ENCODE results near the gene OBSCN. TPM values are rescaled to one million over a fixed set of nuclear protein-coding genes. Genes with fewer than 3 reads are reported as not detected.

OBSCN gene
- total RNA-seq, 1 donor from 2014 or later = 18.3 TPM

- ATAC-seq = peak; percentile 23
- peak; percentile 54 for DNase-seq (ENCODE audit: low spot score)
- intact Hi-C loops (cut with DNase I) = no loop called here
Measured at GRCh38 chr1:228393811-228394570, 186.1 kb downstream of the OBSCN start.

GRCh38 chr1:228394571-228395394 is 186.9 kb downstream of the OBSCN start:
- ATAC-seq (no peak), DNase-seq (ENCODE audit: low spot score) (peak; percentile 57)
- intact Hi-C loops (cut with DNase I) = no loop called here

- intact Hi-C loops (cut with DNase I) = no loop called here
- DNase-seq (ENCODE audit: low spot score) (peak; percentile 51), ATAC-seq (no peak)
Measured at GRCh38 chr1:228396770-228397662, 189.2 kb downstream of the OBSCN start.

GRCh38 chr1:228397966-228398365 is 190.1 kb downstream of the OBSCN start:
- ATAC-seq (no peak), DNase-seq (ENCODE audit: low spot score) (no peak)
- intact Hi-C loops (cut with DNase I) = no loop called here

- intact Hi-C loops (cut with DNase I) = no loop called here
- DNase-seq (ENCODE audit: low spot score) (no peak), ATAC-seq (no peak)
Measured at GRCh38 chr1:228398741-228399461, 191.1 kb downstream of the OBSCN start.

- ATAC-seq (no peak), DNase-seq (ENCODE audit: low spot score) (no peak)
- intact Hi-C loops (cut with DNase I) = no loop called here
Measured at GRCh38 chr1:228399531-228400236, 191.8 kb downstream of the OBSCN start.

GRCh38 chr1:228400237-228400651 is 192.4 kb downstream of the OBSCN start:
- DNase-seq (ENCODE audit: low spot score) (no peak), ATAC-seq (no peak)
- intact Hi-C loops (cut with DNase I) = no loop called here

- intact Hi-C loops (cut with DNase I) = no loop called here
- no peak for DNase-seq (ENCODE audit: low spot score)
- ATAC-seq = no peak
Measured at GRCh38 chr1:228400692-228401454, 193.0 kb downstream of the OBSCN start.

GRCh38 chr1:228401782-228402640 is 194.2 kb downstream of the OBSCN start:
- intact Hi-C loops (cut with DNase I) = no loop called here
- ATAC-seq (no peak), DNase-seq (ENCODE audit: low spot score) (no peak)

- intact Hi-C loops (cut with DNase I) = no loop called here
- ATAC-seq (no peak), DNase-seq (ENCODE audit: low spot score) (no peak)
Measured at GRCh38 chr1:228402641-228403025, 194.8 kb downstream of the OBSCN start.

- intact Hi-C loops (cut with DNase I) = no loop called here
- ATAC-seq (no peak), DNase-seq (ENCODE audit: low spot score) (no peak)
Measured at GRCh38 chr1:228403231-228403631, 195.4 kb downstream of the OBSCN start.

- intact Hi-C loops (cut with DNase I) = no loop called here
- ATAC-seq = no peak
- no peak for DNase-seq (ENCODE audit: low spot score)
Measured at GRCh38 chr1:228404107-228404720, 196.4 kb downstream of the OBSCN start.

- DNase-seq (ENCODE audit: low spot score) (no peak), ATAC-seq (no peak)
- intact Hi-C loops (cut with DNase I) = no loop called here
Measured at GRCh38 chr1:228405200-228405978, 197.5 kb downstream of the OBSCN start.

- ATAC-seq = no peak
- DNase-seq (ENCODE audit: low spot score) = no peak
- intact Hi-C loops (cut with DNase I) = no loop called here
Measured at GRCh38 chr1:228405979-228406228, 198.1 kb downstream of the OBSCN start.

GRCh38 chr1:228407106-228408040 is 199.5 kb downstream of the OBSCN start:
- ATAC-seq (peak; percentile 15), DNase-seq (ENCODE audit: low spot score) (no peak)
- intact Hi-C loops (cut with DNase I) = no loop called here
